ENCODE measurements around the gene GSTM3. TPM values are rescaled to one million over a fixed set of nuclear protein-coding genes. Genes with fewer than 3 reads are reported as not detected.

The GSTM3 gene
- total and polyA plus RNA-seq, 10 of the 15 experiments (the other 5 are each of a cell fraction or from before 2014, with no cell fraction given) = not detected

DNA sequence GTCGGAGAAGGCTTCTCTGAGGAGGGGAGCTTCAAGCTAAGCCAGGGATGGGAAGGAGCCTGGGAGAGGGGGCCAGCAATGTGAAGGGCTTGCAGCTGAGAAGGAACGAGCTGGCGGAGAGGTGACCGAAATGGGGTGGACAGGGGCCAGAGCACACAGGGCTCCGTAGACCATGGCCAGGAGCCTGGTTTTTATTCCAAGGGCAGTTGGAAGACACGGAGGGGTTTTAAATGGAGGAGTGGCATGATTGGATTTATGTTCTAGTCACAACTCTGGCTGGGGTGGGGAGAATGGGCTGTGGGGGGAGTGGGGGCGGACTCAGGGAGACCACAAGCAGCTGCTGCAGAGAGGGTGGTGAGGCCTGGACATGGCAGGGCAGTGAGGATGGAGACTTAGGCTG lies 28.0 kb upstream of the GSTM3 start:
- TF ChIP-seq RFX5 (IDR thresholded peaks at IDR 0.05; ENCODE audit: low read depth, low read length) (no peak), PAX8 (IDR thresholded peaks at IDR 0.05) (no peak), BMI1 (IDR thresholded peaks at IDR 0.05; ENCODE audit: borderline replicate concordance) (no peak), BHLHE40 (IDR thresholded peaks at IDR 0.05; ENCODE audit: borderline replicate concordance in 1 of 2, low read depth in 2 of 2, low read length in 1 of 2) (no peak), KAT2A (conservative IDR thresholded peaks at IDR 0.05; ENCODE audit: control insufficient read depth, low read depth, low read length) (no peak)
- no peaks in the 10 kb centered on the region for H3K36me3 ChIP-seq (ENCODE audit: control insufficient read depth in 2 of 2, insufficient read depth in 2 of 2, low read length in 1 of 2)
- intact Hi-C loops (cut with micrococcal nuclease; ENCODE audit: unreplicated experiment) (no loop called here), in situ Hi-C loops (cut with MboI) (no loop called here)
- no peak overlapping the region for H3K4me3 ChIP-seq
- H3K27me3 ChIP-seq (replicated peaks in 1 of 2; ENCODE audit: control insufficient read depth in 2 of 2, insufficient read depth in 2 of 2, low read length in 1 of 2) = no peaks in the 10 kb centered on the region; a peak in 1 of 4 replicates
- 62% methylated on average over 7 of the region's 7 CpGs for WGBS (ENCODE audit: insufficient coverage, insufficient replicate concordance, low lambda C conversion rate, missing lambda C conversion rate)
- no peak overlapping the region for H3K27ac ChIP-seq (ENCODE audit: control insufficient read depth, insufficient read depth)
- no peaks in the 10 kb centered on the region for H4K20me1 ChIP-seq (ENCODE audit: control insufficient read depth, insufficient read depth)
- BruUV-seq (replicated peaks) = no TSS peak
- no peaks in the 10 kb centered on the region for H3K4me1 ChIP-seq (ENCODE audit: control insufficient read depth, insufficient read depth, low read length)
- CTCF ChIA-PET = interaction anchor here (1.7 to 27.2 kb wide), 3 partner anchors 130 to 223 kb away, joined by 5 to 759 read pairs (median 282); partner anchors contain the start of gene AHCYL1
- RAD21 ChIA-PET (ENCODE audit: unreplicated experiment) = no interaction called here
- no peak overlapping the region for H3K4me2 ChIP-seq (ENCODE audit: control insufficient read depth, insufficient read depth)
- ATAC-seq = no peak
- FAIRE-seq = no peak
- POLR2A ChIA-PET = no interaction called here
- H2AFZ ChIP-seq (ENCODE audit: control insufficient read depth, low read depth, low read length) = no peak overlapping the region
- no peak for DNase-seq (ENCODE audit: low read depth, low spot score)
- H3K79me2 ChIP-seq (ENCODE audit: control insufficient read depth, insufficient read depth, low read length) = no peaks in the 10 kb centered on the region
- no peaks in the 10 kb centered on the region for H3K9me3 ChIP-seq (replicated peaks; ENCODE audit: control insufficient read depth, insufficient read depth, low read length)
- SMC1A ChIA-PET (ENCODE audit: uncharacterized antibody, unreplicated experiment) = interaction anchor here (23.1 kb wide), 1 partner anchor 214 kb away, joined by 431 read pairs; the partner anchor contains the start of gene AHCYL1
- no peak overlapping the region for H3K9ac ChIP-seq (ENCODE audit: control insufficient read depth, insufficient read depth, low read length)

DNA sequence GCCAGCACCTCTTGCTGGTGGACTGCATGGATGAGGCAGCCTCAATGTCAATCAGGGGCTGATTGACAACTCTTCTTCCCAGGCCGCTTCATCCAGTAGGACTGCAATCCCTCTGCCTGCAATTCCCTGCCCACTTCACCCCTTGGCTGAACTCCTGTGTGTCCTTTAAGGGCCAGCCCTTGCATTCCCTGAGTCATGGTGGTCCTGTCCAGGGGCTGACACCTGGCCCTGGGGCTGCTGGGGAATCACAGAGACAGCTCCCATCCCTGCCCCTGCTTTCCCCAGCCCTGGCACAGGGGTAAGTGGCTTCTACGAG lies 27.5 kb upstream of the GSTM3 start:
- no peaks in the 10 kb centered on the region for H3K36me3 ChIP-seq (ENCODE audit: control insufficient read depth in 2 of 2, insufficient read depth in 2 of 2, low read length in 1 of 2)
- 41% methylated on average over 2 of the region's 2 CpGs for WGBS (ENCODE audit: insufficient coverage, insufficient replicate concordance, low lambda C conversion rate, missing lambda C conversion rate)
- in situ Hi-C loops (cut with MboI) = no loop called here
- TF ChIP-seq IKZF2 (IDR thresholded peaks at IDR 0.05) (no peak), MEF2A (IDR thresholded peaks at IDR 0.05; ENCODE audit: insufficient read depth, low read depth, low read length) (no peak), CHD4 (IDR thresholded peaks at IDR 0.05) (no peak), FOXK2 (IDR thresholded peaks at IDR 0.05) (no peak), POLR2AphosphoS5 (IDR thresholded peaks at IDR 0.05; ENCODE audit: low read length) (no peak)
- TF ChIP-seq, protein P1, sequence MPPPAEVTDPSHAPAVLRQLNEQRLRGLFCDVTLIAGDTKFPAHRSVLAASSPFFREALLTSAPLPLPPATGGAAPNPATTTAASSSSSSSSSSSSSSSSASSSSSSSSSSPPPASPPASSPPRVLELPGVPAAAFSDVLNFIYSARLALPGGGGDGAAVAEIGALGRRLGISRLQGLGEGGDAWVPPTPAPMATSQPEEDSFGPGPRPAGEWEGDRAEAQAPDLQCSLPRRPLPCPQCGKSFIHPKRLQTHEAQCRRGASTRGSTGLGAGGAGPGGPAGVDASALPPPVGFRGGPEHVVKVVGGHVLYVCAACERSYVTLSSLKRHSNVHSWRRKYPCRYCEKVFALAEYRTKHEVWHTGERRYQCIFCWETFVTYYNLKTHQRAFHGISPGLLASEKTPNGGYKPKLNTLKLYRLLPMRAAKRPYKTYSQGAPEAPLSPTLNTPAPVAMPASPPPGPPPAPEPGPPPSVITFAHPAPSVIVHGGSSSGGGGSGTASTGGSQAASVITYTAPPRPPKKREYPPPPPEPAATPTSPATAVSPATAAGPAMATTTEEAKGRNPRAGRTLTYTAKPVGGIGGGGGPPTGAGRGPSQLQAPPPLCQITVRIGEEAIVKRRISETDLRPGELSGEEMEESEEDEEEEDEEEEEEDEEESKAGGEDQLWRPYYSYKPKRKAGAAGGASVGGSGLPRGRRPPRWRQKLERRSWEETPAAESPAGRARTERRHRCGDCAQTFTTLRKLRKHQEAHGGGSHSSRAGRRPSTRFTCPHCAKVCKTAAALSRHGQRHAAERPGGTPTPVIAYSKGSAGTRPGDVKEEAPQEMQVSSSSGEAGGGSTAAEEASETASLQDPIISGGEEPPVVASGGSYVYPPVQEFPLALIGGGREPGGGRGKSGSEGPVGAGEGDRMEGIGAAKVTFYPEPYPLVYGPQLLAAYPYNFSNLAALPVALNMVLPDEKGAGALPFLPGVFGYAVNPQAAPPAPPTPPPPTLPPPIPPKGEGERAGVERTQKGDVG (CRISPR knock-in tag; IDR thresholded peaks at IDR 0.05) = no peak
- TF ChIP-seq, protein P2, sequence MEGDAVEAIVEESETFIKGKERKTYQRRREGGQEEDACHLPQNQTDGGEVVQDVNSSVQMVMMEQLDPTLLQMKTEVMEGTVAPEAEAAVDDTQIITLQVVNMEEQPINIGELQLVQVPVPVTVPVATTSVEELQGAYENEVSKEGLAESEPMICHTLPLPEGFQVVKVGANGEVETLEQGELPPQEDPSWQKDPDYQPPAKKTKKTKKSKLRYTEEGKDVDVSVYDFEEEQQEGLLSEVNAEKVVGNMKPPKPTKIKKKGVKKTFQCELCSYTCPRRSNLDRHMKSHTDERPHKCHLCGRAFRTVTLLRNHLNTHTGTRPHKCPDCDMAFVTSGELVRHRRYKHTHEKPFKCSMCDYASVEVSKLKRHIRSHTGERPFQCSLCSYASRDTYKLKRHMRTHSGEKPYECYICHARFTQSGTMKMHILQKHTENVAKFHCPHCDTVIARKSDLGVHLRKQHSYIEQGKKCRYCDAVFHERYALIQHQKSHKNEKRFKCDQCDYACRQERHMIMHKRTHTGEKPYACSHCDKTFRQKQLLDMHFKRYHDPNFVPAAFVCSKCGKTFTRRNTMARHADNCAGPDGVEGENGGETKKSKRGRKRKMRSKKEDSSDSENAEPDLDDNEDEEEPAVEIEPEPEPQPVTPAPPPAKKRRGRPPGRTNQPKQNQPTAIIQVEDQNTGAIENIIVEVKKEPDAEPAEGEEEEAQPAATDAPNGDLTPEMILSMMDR (IDR thresholded peaks at IDR 0.05 in 2 of 3, conservative IDR thresholded peaks at IDR 0.05 in 1 of 3; ENCODE audit: control insufficient read depth in 2 of 3, extremely low read depth in 1 of 3, insufficient read depth in 1 of 3, low read depth in 3 of 3, low read length in 3 of 3) = no peak

More for the DNA sequence above, 27.5 kb upstream of the GSTM3 start:
- H3K9me3 ChIP-seq (replicated peaks; ENCODE audit: control insufficient read depth, insufficient read depth, low read length) = no peaks in the 10 kb centered on the region
- H3K79me2 ChIP-seq (ENCODE audit: control insufficient read depth, insufficient read depth, low read length) = no peaks in the 10 kb centered on the region
- ChIA-PET CTCF (interaction anchor here (27.2 kb wide), 1 partner anchor 212 kb away, joined by 759 read pairs; the partner anchor contains the start of gene AHCYL1), RAD21 (ENCODE audit: unreplicated experiment) (no interaction called here), POLR2A (no interaction called here), SMC1A (ENCODE audit: uncharacterized antibody, unreplicated experiment) (no interaction called here)
- no peaks in the 10 kb centered on the region; a peak in 1 of 4 replicates for H3K27me3 ChIP-seq (replicated peaks in 1 of 2; ENCODE audit: control insufficient read depth in 2 of 2, insufficient read depth in 2 of 2, low read length in 1 of 2)
- no peak overlapping the region for H3K4me2 ChIP-seq (ENCODE audit: control insufficient read depth, insufficient read depth)
- H2AFZ ChIP-seq (ENCODE audit: control insufficient read depth, low read depth, low read length) = no peak overlapping the region
- no peak overlapping the region for H3K27ac ChIP-seq (ENCODE audit: control insufficient read depth, insufficient read depth)
- no peak overlapping the region for H3K4me3 ChIP-seq
- BruUV-seq (replicated peaks) = no TSS peak
- H3K9ac ChIP-seq (ENCODE audit: control insufficient read depth, insufficient read depth, low read length) = no peak overlapping the region
- no peaks in the 10 kb centered on the region for H3K4me1 ChIP-seq (ENCODE audit: control insufficient read depth, insufficient read depth, low read length)
- FAIRE-seq (no peak), ATAC-seq (no peak), DNase-seq (ENCODE audit: low read depth, low spot score) (no peak)
- no peaks in the 10 kb centered on the region for H4K20me1 ChIP-seq (ENCODE audit: control insufficient read depth, insufficient read depth)
- intact Hi-C loops (cut with micrococcal nuclease; ENCODE audit: unreplicated experiment) = no loop called here

Data from GM12878 (cell line).